HepG2 (cell line): ENCODE measurements around the gene AS3MT. TPM values are rescaled to one million over a fixed set of nuclear protein-coding genes. Genes with fewer than 3 reads are reported as not detected.

Experiments used
- AGO2 ChIP-seq: fragments of 200-400 bp; formaldehyde crosslinking; optimal IDR thresholded peaks from 2 replicates; pipeline ENCODE3; 2017; ENCODE audit warnings: mild to moderate bottlenecking, low read depth, low read length, moderate library complexity
- BRD4 ChIP-seq: sonication (generic); formaldehyde crosslinking; IDR thresholded peaks from 2 replicates; pipeline ENCODE4 v1.4.0; 2020; ENCODE audit warnings: missing genetic modification reagents
- ETV5 ChIP-seq: IDR thresholded peaks from 2 replicates; pipeline ENCODE4 v1.6.1; 2018; ENCODE audit warnings: missing biosample characterization, missing genetic modification reagents, inconsistent platforms, borderline replicate concordance
- HMGA1 ChIP-seq: sonication (generic); formaldehyde crosslinking; conservative IDR thresholded peaks from 2 replicates; pipeline ENCODE4 v1.4.0; 2020; ENCODE audit warnings: missing genetic modification reagents
- MAFK ChIP-seq, 2 experiments: IDR thresholded peaks in 1 of 2; conservative IDR thresholded peaks in 1 of 2; 2 replicates each; pipeline ENCODE4 v1.6.1; 2011; ENCODE audit warnings: improper control_type of control experiment in 2 of 2, low read length in 2 of 2
- MAZ ChIP-seq, 2 experiments: sonication (generic) in 1 of 2; formaldehyde crosslinking in 1 of 2; IDR thresholded peaks; 2 replicates each; pipeline versions ENCODE4 v1.5.0 to v1.6.1; 2012 to 2020; ENCODE audit warnings: low read depth in 2 of 2, mild to moderate bottlenecking in 2 of 2, borderline replicate concordance in 1 of 2, improper control_type of control experiment in 1 of 2, low read length in 1 of 2, missing genetic modification reagents in 1 of 2, moderate library complexity in 1 of 2
- MTF2 ChIP-seq: sonication (generic); formaldehyde crosslinking; IDR thresholded peaks from 2 replicates; pipeline ENCODE4 v1.5.0; 2020; ENCODE audit warnings: missing genetic modification reagents, borderline replicate concordance
- NCOA5 ChIP-seq: sonication (generic); formaldehyde crosslinking; IDR thresholded peaks from 2 replicates; pipeline ENCODE4 v1.4.0; 2020; ENCODE audit warnings: missing genetic modification reagents
- SIX1 ChIP-seq: sonication (generic); formaldehyde crosslinking; IDR thresholded peaks from 2 replicates; pipeline ENCODE4 v1.4.0; 2020; ENCODE audit warnings: missing genetic modification reagents, borderline replicate concordance
- SMARCE1 ChIP-seq: fragments of 450-650 bp; IDR thresholded peaks from 2 replicates; pipeline ENCODE4 v1.6.1; 2017; ENCODE audit warnings: borderline replicate concordance
- SMYD3 ChIP-seq: sonication (generic); formaldehyde crosslinking; IDR thresholded peaks from 2 replicates; pipeline ENCODE4 v1.8.1; 2023; ENCODE audit warnings: mild to moderate bottlenecking, missing genetic modification reagents
- SNAPC2 ChIP-seq: sonication (generic); formaldehyde crosslinking; IDR thresholded peaks from 2 replicates; pipeline ENCODE4 v1.8.1; 2022; ENCODE audit warnings: mild to moderate bottlenecking, missing genetic modification reagents
- SP5 ChIP-seq: IDR thresholded peaks from 2 replicates; pipeline ENCODE4 v1.6.1; 2016; ENCODE audit warnings: low read depth, borderline replicate concordance
- TBL1XR1 ChIP-seq: fragments of 150-350 bp; IDR thresholded peaks from 2 replicates; pipeline ENCODE4 v1.6.1; 2014; ENCODE audit warnings: borderline replicate concordance, low read length; ENCODE audit not compliant: partially characterized antibody
- ZFP1 ChIP-seq: IDR thresholded peaks from 2 replicates; pipeline ENCODE4 v1.6.1; 2016
- ZKSCAN1 ChIP-seq: fragments of 150-350 bp; IDR thresholded peaks from 2 replicates; pipeline ENCODE4 v1.6.1; 2014; ENCODE audit warnings: low read length
- ZKSCAN5 ChIP-seq: sonication (generic); formaldehyde crosslinking; IDR thresholded peaks from 2 replicates; pipeline ENCODE4 v1.5.1; 2020; ENCODE audit warnings: mild to moderate bottlenecking, missing genetic modification reagents
- ZNF10 ChIP-seq: sonication (generic); formaldehyde crosslinking; IDR thresholded peaks from 2 replicates; pipeline ENCODE4 v1.4.0; 2020; ENCODE audit warnings: mild to moderate bottlenecking, low read depth, missing genetic modification reagents, borderline replicate concordance
- ZNF124 ChIP-seq: sonication (generic); formaldehyde crosslinking; IDR thresholded peaks from 2 replicates; pipeline ENCODE4 v1.4.0; 2020; ENCODE audit warnings: missing genetic modification reagents
- ZNF652 ChIP-seq: IDR thresholded peaks from 2 replicates; pipeline ENCODE4 v1.6.1; 2016; ENCODE audit warnings: low read depth, borderline replicate concordance
- ZNF678 ChIP-seq: sonication (generic); formaldehyde crosslinking; IDR thresholded peaks from 2 replicates; pipeline ENCODE4 v1.4.0; 2020; ENCODE audit warnings: mild to moderate bottlenecking, missing genetic modification reagents
- ZNF713 ChIP-seq: sonication (generic); formaldehyde crosslinking; IDR thresholded peaks from 2 replicates; pipeline ENCODE4 v1.4.0; 2020; ENCODE audit warnings: mild to moderate bottlenecking, missing genetic modification reagents
- ZNF773 ChIP-seq: sonication (generic); formaldehyde crosslinking; IDR thresholded peaks from 2 replicates; pipeline ENCODE4 v1.4.0; 2020; ENCODE audit warnings: missing genetic modification reagents, borderline replicate concordance
- polyA plus RNA-seq, 8 experiments: library from polyadenylated mRNA; depleted of rRNA in 3 of 8; stranded (reverse) in 7 of 8; unstranded in 1 of 8; fragments of >200 nt; fragmentation: Illumina TruSeq in 4 of 8; extraction: Trizol in 4 of 8; gene quantifications; 2 replicates each; pipeline versions ENCODE4 v1.2.1 to v1.2.3, GENCODE V29; 2011 to 2016; ENCODE audit warnings: low read depth in 4 of 8, missing spikeins in 1 of 8, mixed read lengths in 1 of 8; ENCODE audit not compliant: insufficient read depth in 1 of 8
- total RNA-seq, 5 experiments: library from RNA; depleted of rRNA; stranded (reverse); fragments of >200 nt; fragmentation: Illumina TruSeq; extraction: Trizol; gene quantifications; 2 replicates each; pipeline ENCODE4 v1.2.3, GENCODE V29; 2016; ENCODE audit warnings: low read depth in 1 of 5
- TF ChIP-seq, protein P1 (sequence below): sonication (generic); formaldehyde crosslinking; IDR thresholded peaks from 2 replicates; pipeline ENCODE4; 2020; ENCODE audit warnings: missing genetic modification reagents, mild to moderate bottlenecking, borderline replicate concordance
- TF ChIP-seq, protein P2 (sequence below): sonication (generic); formaldehyde crosslinking; IDR thresholded peaks from 2 replicates; pipeline ENCODE4 v1.5.0; 2020; ENCODE audit warnings: missing genetic modification reagents
- TF ChIP-seq, protein P3 (sequence below): sonication (generic); formaldehyde crosslinking; IDR thresholded peaks from 2 replicates; pipeline ENCODE4 v1.4.0; 2020; ENCODE audit warnings: missing genetic modification reagents; ENCODE audit errors: not compliant biosample characterization
- TF ChIP-seq, protein P4 (sequence below): sonication (generic); formaldehyde crosslinking; IDR thresholded peaks from 2 replicates; pipeline ENCODE4 v1.4.0; 2020; ENCODE audit warnings: missing genetic modification reagents

Gene AS3MT
- total and polyA plus RNA-seq, 2 of the 13 experiments (the other 11 are each of a cell fraction or from before 2014, with no cell fraction given) = 8.7 to 17.4 TPM

DNA sequence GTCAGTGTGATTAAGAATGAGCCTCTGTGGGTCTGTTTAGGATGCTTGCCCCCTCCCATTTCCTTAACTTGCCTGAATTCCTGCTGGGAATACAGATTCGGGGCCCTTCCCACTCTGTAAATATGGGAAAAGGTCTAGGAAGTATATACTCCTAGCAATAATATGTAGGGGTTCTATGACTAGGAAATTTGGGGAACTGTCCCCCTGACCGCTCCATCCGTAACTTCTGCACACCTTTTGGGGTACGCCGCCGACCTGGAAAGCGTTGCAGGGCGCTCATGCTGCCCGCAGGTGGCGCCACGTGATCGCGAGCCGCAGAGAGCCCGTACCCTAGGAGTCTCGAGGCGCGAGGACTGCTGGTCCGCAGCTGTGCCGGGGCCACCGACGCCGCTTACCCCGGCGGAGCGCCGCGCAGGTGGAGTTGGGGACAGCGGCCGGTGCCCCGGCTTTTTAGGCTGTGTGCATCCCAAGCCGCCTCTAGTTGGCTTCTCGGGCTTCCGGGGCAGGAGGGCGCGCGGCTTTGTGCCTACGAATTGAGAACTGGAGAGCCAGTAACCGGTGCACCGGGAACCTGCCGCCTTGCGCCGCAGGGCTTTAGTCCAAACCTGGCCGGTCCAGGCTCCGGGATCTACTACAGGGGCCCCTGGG lies 48.2 kb downstream of the AS3MT start (continued):
- TF ChIP-seq MAFK (conservative IDR thresholded peaks at IDR 0.05 in 1 of 2, IDR thresholded peaks at IDR 0.05 in 1 of 2; ENCODE audit: low read length in 2 of 2) (no peak), MTF2 (0 out of 2 replicates have a peak, but pooled peaks have one; percentile 22), ZKSCAN1 (no peak), MAZ (IDR thresholded peaks at IDR 0.05; ENCODE audit: borderline replicate concordance, low read depth, low read length) (no peak), MAZ (CRISPR knock-in tag; IDR thresholded peaks at IDR 0.05; ENCODE audit: low read depth) (no peak), BRD4 (CRISPR knock-in tag) (no peak), ZFP1 (CRISPR knock-in tag) (no peak), SNAPC2 (CRISPR knock-in tag) (no peak), SMYD3 (no peak), ZNF713 (CRISPR knock-in tag) (no peak), ZKSCAN5 (CRISPR knock-in tag) (no peak), TBL1XR1 (no peak), NCOA5 (CRISPR knock-in tag) (no peak), ZNF678 (no peak), SIX1 (CRISPR knock-in tag) (no peak), ZNF10 (CRISPR knock-in tag) (no peak), ZNF773 (CRISPR knock-in tag) (no peak), ETV5 (CRISPR knock-in tag) (no peak), HMGA1 (no peak), SP5 (CRISPR knock-in tag) (no peak), AGO2 (no peak), ZNF652 (CRISPR knock-in tag) (no peak; the same call in 1 of the 2 replicates), SMARCE1 (no peak), ZNF124 (CRISPR knock-in tag) (no peak)
- TF ChIP-seq, protein P1, sequence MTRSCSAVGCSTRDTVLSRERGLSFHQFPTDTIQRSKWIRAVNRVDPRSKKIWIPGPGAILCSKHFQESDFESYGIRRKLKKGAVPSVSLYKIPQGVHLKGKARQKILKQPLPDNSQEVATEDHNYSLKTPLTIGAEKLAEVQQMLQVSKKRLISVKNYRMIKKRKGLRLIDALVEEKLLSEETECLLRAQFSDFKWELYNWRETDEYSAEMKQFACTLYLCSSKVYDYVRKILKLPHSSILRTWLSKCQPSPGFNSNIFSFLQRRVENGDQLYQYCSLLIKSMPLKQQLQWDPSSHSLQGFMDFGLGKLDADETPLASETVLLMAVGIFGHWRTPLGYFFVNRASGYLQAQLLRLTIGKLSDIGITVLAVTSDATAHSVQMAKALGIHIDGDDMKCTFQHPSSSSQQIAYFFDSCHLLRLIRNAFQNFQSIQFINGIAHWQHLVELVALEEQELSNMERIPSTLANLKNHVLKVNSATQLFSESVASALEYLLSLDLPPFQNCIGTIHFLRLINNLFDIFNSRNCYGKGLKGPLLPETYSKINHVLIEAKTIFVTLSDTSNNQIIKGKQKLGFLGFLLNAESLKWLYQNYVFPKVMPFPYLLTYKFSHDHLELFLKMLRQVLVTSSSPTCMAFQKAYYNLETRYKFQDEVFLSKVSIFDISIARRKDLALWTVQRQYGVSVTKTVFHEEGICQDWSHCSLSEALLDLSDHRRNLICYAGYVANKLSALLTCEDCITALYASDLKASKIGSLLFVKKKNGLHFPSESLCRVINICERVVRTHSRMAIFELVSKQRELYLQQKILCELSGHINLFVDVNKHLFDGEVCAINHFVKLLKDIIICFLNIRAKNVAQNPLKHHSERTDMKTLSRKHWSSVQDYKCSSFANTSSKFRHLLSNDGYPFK (CRISPR knock-in tag) = peak; percentile 50; the same call in 1 of the 2 replicates
- TF ChIP-seq, protein P2, sequence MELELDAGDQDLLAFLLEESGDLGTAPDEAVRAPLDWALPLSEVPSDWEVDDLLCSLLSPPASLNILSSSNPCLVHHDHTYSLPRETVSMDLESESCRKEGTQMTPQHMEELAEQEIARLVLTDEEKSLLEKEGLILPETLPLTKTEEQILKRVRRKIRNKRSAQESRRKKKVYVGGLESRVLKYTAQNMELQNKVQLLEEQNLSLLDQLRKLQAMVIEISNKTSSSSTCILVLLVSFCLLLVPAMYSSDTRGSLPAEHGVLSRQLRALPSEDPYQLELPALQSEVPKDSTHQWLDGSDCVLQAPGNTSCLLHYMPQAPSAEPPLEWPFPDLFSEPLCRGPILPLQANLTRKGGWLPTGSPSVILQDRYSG = no peak
- TF ChIP-seq, protein P3, sequence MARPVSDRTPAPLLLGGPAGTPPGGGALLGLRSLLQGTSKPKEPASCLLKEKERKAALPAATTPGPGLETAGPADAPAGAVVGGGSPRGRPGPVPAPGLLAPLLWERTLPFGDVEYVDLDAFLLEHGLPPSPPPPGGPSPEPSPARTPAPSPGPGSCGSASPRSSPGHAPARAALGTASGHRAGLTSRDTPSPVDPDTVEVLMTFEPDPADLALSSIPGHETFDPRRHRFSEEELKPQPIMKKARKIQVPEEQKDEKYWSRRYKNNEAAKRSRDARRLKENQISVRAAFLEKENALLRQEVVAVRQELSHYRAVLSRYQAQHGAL (CRISPR knock-in tag) = no peak
- TF ChIP-seq, protein P4, sequence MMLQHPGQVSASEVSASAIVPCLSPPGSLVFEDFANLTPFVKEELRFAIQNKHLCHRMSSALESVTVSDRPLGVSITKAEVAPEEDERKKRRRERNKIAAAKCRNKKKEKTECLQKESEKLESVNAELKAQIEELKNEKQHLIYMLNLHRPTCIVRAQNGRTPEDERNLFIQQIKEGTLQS (CRISPR knock-in tag) = no peak
